Central memory CD8-positive, alpha-beta T cell (primary cell): ENCODE results near the gene SIK3.
A peak's percentile ranks its signal among the peaks of the same experiment; 100 is the strongest.

Experiments
- ATAC-seq: fragments of 150-1000 bp; cut with Tn5 transposase; replicated peaks from 2 replicates; pipeline ENCODE4 v1.10.0; 2022; ENCODE audit warnings: mild to moderate bottlenecking, moderate FRiP score, moderate number of reproducible peaks; ENCODE audit not compliant: poor library complexity, severe bottlenecking; ENCODE audit errors: extremely low read depth
- DNase-seq, 2 donors: peaks; one replicate each; pipeline ENCODE4 v3.0.0; 2021; ENCODE audit warnings: low spot score in 2 of 2
- H3K27ac Mint-ChIP-seq: one replicate; pipeline ENCODE4 v1.8.0; 2022; ENCODE audit warnings: low read depth, mild to moderate bottlenecking, moderate library complexity, mixed read lengths
- H3K27me3 Mint-ChIP-seq: one replicate; pipeline ENCODE4 v1.8.0; 2022; ENCODE audit warnings: mixed read lengths
- H3K36me3 Mint-ChIP-seq: one replicate; pipeline ENCODE4 v1.8.0; 2022; ENCODE audit warnings: mild to moderate bottlenecking, moderate library complexity, mixed read lengths; ENCODE audit not compliant: insufficient read depth
- H3K4me1 Mint-ChIP-seq: one replicate; pipeline ENCODE4 v1.8.0; 2022; ENCODE audit warnings: mixed read lengths
- H3K4me3 Mint-ChIP-seq: one replicate; pipeline ENCODE4 v1.8.0; 2022; ENCODE audit warnings: mild to moderate bottlenecking, moderate library complexity, mixed read lengths
- H3K9me3 Mint-ChIP-seq: one replicate; pipeline ENCODE4 v1.8.0; 2022; ENCODE audit warnings: mixed read lengths

The SIK3 gene

DNA sequence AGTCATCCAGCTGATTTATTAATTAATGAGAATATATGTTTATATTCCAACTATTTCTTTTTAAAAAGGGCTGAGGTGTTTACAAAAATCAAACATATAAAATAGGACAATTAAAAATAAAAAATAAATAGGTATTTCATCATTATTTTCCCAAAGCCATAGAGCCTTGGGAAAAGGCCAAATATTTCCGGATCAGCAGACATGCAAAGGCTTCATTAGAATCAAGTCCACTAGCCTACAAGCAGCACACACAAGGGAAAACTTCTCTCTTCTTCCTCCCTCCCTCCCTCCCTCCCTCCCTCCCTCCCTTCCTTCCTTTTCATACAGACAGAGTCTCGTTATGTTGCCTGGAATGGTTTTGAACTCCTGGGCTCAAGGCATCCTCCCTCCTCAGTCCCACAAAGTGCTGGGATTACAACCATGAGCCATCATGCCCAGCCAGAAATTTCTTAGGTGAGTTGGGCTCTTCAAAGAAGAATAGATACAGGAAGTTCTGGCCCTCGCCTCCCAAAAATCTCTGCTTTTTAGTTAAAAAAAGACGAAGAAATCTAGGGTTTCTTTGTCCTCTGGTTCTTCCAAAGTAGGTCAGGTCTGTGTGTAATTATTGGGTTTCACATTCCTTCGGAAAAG, 121.2 kb downstream of the SIK3 start:
- no peaks in the 10 kb centered on the region for H3K27me3 Mint-ChIP-seq
- peaks cover 60% of the 10 kb centered on the region for H3K4me1 Mint-ChIP-seq
- no peak overlapping the region for H3K4me3 Mint-ChIP-seq
- no peaks in the 10 kb centered on the region for H3K9me3 Mint-ChIP-seq
- no peak overlapping the region for H3K27ac Mint-ChIP-seq
- H3K36me3 Mint-ChIP-seq: peaks cover 9% of the 10 kb centered on the region
- ATAC-seq (no peak), DNase-seq (no peak)

DNA sequence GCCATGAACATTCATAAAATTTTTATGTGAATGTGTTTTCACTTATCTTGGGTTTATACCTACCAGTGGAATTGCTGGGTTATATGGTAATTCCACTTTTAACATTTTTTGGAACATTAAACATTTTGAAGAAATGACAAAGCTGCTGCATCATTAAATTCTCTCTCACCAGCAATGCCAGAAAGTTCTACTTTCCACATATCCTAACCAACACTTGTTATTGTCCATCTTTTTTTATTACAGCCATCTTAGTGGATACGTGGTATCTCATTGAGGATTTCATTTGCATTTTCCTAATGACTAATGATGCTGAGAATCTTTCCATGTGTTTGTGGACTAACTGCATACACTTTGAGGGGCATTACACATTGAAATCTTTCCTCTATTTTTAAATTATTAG, 122.6 kb downstream of the SIK3 start:
- no peaks in the 10 kb centered on the region for H3K9me3 Mint-ChIP-seq
- peaks cover 52% of the 10 kb centered on the region for H3K4me1 Mint-ChIP-seq
- H3K27ac Mint-ChIP-seq: no peak overlapping the region
- H3K4me3 Mint-ChIP-seq: no peak overlapping the region
- H3K27me3 Mint-ChIP-seq: no peaks in the 10 kb centered on the region
- no peak for DNase-seq
- no peak for ATAC-seq
- peaks cover 9% of the 10 kb centered on the region for H3K36me3 Mint-ChIP-seq

- no peaks in the 10 kb centered on the region for H3K9me3 Mint-ChIP-seq
- H3K36me3 Mint-ChIP-seq: peaks cover 7% of the 10 kb centered on the region
- H3K4me1 Mint-ChIP-seq: peaks cover 48% of the 10 kb centered on the region
- DNase-seq: no peak
- no peak overlapping the region for H3K4me3 Mint-ChIP-seq
- no peak for ATAC-seq
- no peaks in the 10 kb centered on the region for H3K27me3 Mint-ChIP-seq
- peak overlapping the region; percentile 9 for H3K27ac Mint-ChIP-seq
These were observed 125.0 kb downstream of the SIK3 start for GRCh38 chr11:116973270-116973669.

GRCh38 chr11:116972691-116973090, 125.5 kb downstream of the SIK3 start:
- H3K27ac Mint-ChIP-seq: peak overlapping the region; percentile 9

GRCh38 chr11:116970485-116971292, 127.5 kb downstream of the SIK3 start:
- Mint-ChIP-seq H3K27me3 (no peaks in the 10 kb centered on the region), H3K4me3 (no peak overlapping the region), H3K36me3 (peaks cover 2% of the 10 kb centered on the region), H3K9me3 (no peaks in the 10 kb centered on the region), H3K27ac (no peak overlapping the region), H3K4me1 (peaks cover 48% of the 10 kb centered on the region)
- no peak for DNase-seq
- no peak for ATAC-seq

More at GRCh38 chr11:116972691-116973090, 125.5 kb downstream of the SIK3 start:
- DNase-seq: no peak
- no peak overlapping the region for H3K4me3 Mint-ChIP-seq
- no peaks in the 10 kb centered on the region for H3K27me3 Mint-ChIP-seq
- ATAC-seq: no peak
- H3K4me1 Mint-ChIP-seq: peaks cover 46% of the 10 kb centered on the region
- H3K36me3 Mint-ChIP-seq: peaks cover 6% of the 10 kb centered on the region
- H3K9me3 Mint-ChIP-seq: no peaks in the 10 kb centered on the region

DNA sequence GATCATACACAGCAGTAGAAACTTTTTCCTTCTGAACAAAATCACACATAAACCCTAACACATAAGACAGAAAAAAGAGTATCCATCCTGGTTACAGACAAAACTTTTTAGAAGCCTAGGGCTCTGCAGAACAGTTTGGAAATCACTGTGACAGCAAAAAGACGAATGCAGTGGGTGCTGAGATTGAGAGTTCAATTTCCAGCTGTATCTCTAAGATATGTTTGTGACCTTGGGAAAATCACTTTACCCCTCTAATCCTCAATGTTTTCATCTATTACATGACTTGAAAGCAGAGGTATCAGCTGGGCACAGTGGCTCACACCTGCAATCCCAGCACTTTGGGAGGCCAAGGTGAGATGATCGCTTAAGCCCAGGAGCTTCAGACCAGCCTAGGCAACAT, 128.5 kb downstream of the SIK3 start:
- H3K27me3 Mint-ChIP-seq: no peaks in the 10 kb centered on the region
- DNase-seq: no peak
- ATAC-seq: no peak
- H3K4me1 Mint-ChIP-seq: peaks cover 51% of the 10 kb centered on the region
- H3K4me3 Mint-ChIP-seq: no peak overlapping the region
- peaks cover 2% of the 10 kb centered on the region for H3K36me3 Mint-ChIP-seq
- H3K27ac Mint-ChIP-seq: peak overlapping the region; percentile 48
- H3K9me3 Mint-ChIP-seq: no peaks in the 10 kb centered on the region

DNA sequence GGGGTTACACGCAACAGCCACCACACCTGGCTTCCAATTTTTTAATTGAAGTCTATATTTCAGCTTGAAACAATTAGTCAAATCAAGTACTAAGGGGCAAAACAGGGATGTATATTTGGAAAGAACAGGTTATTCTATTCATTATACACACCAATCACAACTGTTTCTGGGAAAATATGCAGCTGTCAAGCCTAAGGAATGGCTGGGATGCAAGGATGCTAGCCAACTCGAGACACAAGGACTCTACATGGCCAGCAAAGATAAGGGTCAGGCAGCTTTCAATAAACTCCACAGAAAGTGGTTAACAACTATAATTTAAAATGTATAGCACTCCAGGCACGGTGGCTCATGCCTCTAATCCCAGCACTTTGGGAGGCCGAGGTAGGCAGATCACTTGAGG, 134.0 kb downstream of the SIK3 start:
- no peak overlapping the region for H3K4me3 Mint-ChIP-seq
- H3K27me3 Mint-ChIP-seq: no peaks in the 10 kb centered on the region
- DNase-seq (no peak), ATAC-seq (no peak)
- H3K36me3 Mint-ChIP-seq: no peaks in the 10 kb centered on the region
- no peaks in the 10 kb centered on the region for H3K9me3 Mint-ChIP-seq
- H3K4me1 Mint-ChIP-seq: peaks cover 39% of the 10 kb centered on the region
- H3K27ac Mint-ChIP-seq: no peak overlapping the region

DNA sequence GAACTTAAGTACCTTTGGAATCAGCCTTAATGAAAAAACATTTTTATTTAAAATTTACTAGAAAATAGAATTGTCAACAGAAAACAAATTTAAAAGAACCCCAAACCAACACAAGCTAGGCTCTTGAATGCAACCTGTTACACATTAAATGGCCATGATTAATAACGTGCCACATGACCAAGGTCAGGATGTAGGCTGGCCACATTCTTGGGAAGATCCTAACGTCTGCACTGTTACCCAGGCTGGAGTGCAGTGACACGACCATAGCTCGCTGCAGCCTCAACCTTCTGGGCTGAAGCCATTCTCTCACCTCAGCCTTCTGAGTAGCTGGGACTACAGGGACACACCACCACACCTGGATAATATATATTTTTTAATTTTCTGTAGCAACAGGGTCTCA, 134.4 kb downstream of the SIK3 start:
- Mint-ChIP-seq H3K27me3 (no peaks in the 10 kb centered on the region), H3K4me1 (peaks cover 43% of the 10 kb centered on the region), H3K27ac (no peak overlapping the region), H3K36me3 (peaks cover 2% of the 10 kb centered on the region), H3K4me3 (no peak overlapping the region), H3K9me3 (no peaks in the 10 kb centered on the region)
- no peak for DNase-seq
- ATAC-seq: no peak

GRCh38 chr11:116962108-116962507, 136.1 kb downstream of the SIK3 start:
- H3K36me3 Mint-ChIP-seq: peaks cover 3% of the 10 kb centered on the region
- H3K9me3 Mint-ChIP-seq: no peaks in the 10 kb centered on the region
- peaks cover 47% of the 10 kb centered on the region for H3K4me1 Mint-ChIP-seq
- ATAC-seq (no peak), DNase-seq (no peak)
- no peak overlapping the region for H3K4me3 Mint-ChIP-seq
- H3K27me3 Mint-ChIP-seq: no peaks in the 10 kb centered on the region
- H3K27ac Mint-ChIP-seq: peak overlapping the region; percentile 26

- H3K9me3 Mint-ChIP-seq: no peaks in the 10 kb centered on the region
- DNase-seq: no peak
- no peak overlapping the region for H3K4me3 Mint-ChIP-seq
- H3K27me3 Mint-ChIP-seq: no peaks in the 10 kb centered on the region
- peak overlapping the region; percentile 26 for H3K27ac Mint-ChIP-seq
- H3K36me3 Mint-ChIP-seq: peaks cover 9% of the 10 kb centered on the region
- no peak for ATAC-seq
- peaks cover 53% of the 10 kb centered on the region for H3K4me1 Mint-ChIP-seq
These were observed 137.3 kb downstream of the SIK3 start for GRCh38 chr11:116960930-116961329.

DNA sequence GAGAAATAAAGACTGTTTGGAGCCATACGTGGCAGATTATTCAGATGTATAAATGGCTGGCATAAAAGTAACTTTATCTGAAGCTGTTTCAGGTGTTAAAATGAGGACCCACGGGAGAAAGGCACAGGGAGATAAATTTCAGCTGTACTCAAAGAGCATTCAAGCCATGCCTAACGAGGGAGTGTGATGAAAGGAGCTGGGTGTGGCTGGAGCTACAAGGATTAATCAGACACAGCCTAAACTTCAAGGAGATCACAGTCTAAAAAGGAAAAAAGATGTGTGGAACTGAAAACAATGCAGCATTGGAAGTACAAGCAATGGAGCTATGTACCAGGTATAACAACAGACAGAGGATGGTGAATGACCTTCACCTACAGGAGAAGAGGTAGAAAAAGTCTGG, 140.0 kb downstream of the SIK3 start:
- H3K4me1 Mint-ChIP-seq: peaks cover 64% of the 10 kb centered on the region
- DNase-seq: no peak
- H3K4me3 Mint-ChIP-seq: no peak overlapping the region
- no peaks in the 10 kb centered on the region for H3K27me3 Mint-ChIP-seq
- H3K36me3 Mint-ChIP-seq: peaks cover 14% of the 10 kb centered on the region
- peak overlapping the region; percentile 83 for H3K27ac Mint-ChIP-seq
- no peaks in the 10 kb centered on the region for H3K9me3 Mint-ChIP-seq
- ATAC-seq: no peak

GRCh38 chr11:116955949-116956348, 142.3 kb downstream of the SIK3 start:
- Mint-ChIP-seq H3K36me3 (peaks cover 16% of the 10 kb centered on the region), H3K4me3 (no peak overlapping the region), H3K27ac (peak overlapping the region; percentile 93), H3K4me1 (peaks cover 62% of the 10 kb centered on the region), H3K27me3 (no peaks in the 10 kb centered on the region), H3K9me3 (no peaks in the 10 kb centered on the region)
- ATAC-seq (no peak), DNase-seq (no peak)

DNA sequence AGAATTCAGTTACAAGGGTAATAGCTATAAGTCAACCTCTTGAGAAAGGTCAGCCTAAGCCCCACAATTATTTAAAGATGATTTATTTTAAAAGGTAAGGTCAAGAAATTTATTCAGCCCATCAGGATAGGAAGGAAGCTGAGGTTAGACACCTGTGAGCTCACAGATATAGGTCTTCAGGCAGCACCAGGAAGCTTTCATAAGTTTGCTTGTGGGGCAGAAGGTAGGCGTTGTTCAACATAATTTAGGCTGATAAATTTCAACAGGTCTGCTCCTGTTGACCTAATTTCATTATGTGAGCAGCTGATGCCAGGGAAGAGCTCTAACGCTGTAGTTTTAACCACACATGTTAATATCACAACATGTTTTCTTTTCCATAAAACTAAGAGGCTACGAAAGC, 142.7 kb downstream of the SIK3 start:
- H3K4me1 Mint-ChIP-seq: peaks cover 58% of the 10 kb centered on the region
- H3K4me3 Mint-ChIP-seq: no peak overlapping the region
- peaks cover 19% of the 10 kb centered on the region for H3K36me3 Mint-ChIP-seq
- DNase-seq: no peak
- H3K9me3 Mint-ChIP-seq: no peaks in the 10 kb centered on the region
- no peaks in the 10 kb centered on the region for H3K27me3 Mint-ChIP-seq
- peak; percentile 46 for ATAC-seq
- peak overlapping the region; percentile 93 for H3K27ac Mint-ChIP-seq
